ENCODE results near the gene ATP6V1F. TPM values are rescaled to one million over a fixed set of nuclear protein-coding genes. Genes with fewer than 3 reads are reported as not detected.

Gene ATP6V1F
- total RNA-seq, 1 donor from 2014 or later = 133 TPM

- H3K27ac Mint-ChIP-seq (ENCODE audit: unreplicated experiment) = no peak overlapping the region
- H3K36me3 Mint-ChIP-seq (ENCODE audit: unreplicated experiment) = peaks cover 10% of the 10 kb centered on the region
- H3K27me3 Mint-ChIP-seq (ENCODE audit: unreplicated experiment) = peaks cover 11% of the 10 kb centered on the region
- DNase-seq = no peak
- no peak overlapping the region for H3K4me3 Mint-ChIP-seq (ENCODE audit: unreplicated experiment)
- peaks cover 7% of the 10 kb centered on the region for H3K9me3 Mint-ChIP-seq (ENCODE audit: unreplicated experiment)
- peaks cover 9% of the 10 kb centered on the region for H3K4me1 Mint-ChIP-seq (ENCODE audit: low read depth, unreplicated experiment)
- no peak for TF ChIP-seq CTCF (IDR thresholded peaks at IDR 0.05; ENCODE audit: partially characterized antibody, unreplicated experiment)
These were observed 24.4 kb upstream of the ATP6V1F start for GRCh38 chr7:128838109-128838779.

- TF ChIP-seq CTCF (IDR thresholded peaks at IDR 0.05; ENCODE audit: partially characterized antibody, unreplicated experiment) = no peak
- DNase-seq = no peak
- Mint-ChIP-seq H3K4me3 (ENCODE audit: unreplicated experiment) (no peak overlapping the region), H3K4me1 (ENCODE audit: low read depth, unreplicated experiment) (peaks cover 7% of the 10 kb centered on the region), H3K9me3 (ENCODE audit: unreplicated experiment) (peaks cover 6% of the 10 kb centered on the region), H3K27me3 (ENCODE audit: unreplicated experiment) (peaks cover 7% of the 10 kb centered on the region), H3K36me3 (ENCODE audit: unreplicated experiment) (peaks cover 10% of the 10 kb centered on the region), H3K27ac (ENCODE audit: unreplicated experiment) (no peak overlapping the region)
These were observed 23.5 kb upstream of the ATP6V1F start for GRCh38 chr7:128838981-128839731.

GRCh38 chr7:128839751-128840177 is 22.9 kb upstream of the ATP6V1F start:
- no peak for DNase-seq
- Mint-ChIP-seq H3K4me1 (ENCODE audit: low read depth, unreplicated experiment) (peaks cover 2% of the 10 kb centered on the region), H3K36me3 (ENCODE audit: unreplicated experiment) (peaks cover 5% of the 10 kb centered on the region), H3K27me3 (ENCODE audit: unreplicated experiment) (peaks cover 4% of the 10 kb centered on the region), H3K9me3 (ENCODE audit: unreplicated experiment) (peaks cover 1% of the 10 kb centered on the region), H3K27ac (ENCODE audit: unreplicated experiment) (no peak overlapping the region), H3K4me3 (ENCODE audit: unreplicated experiment) (no peak overlapping the region)
- TF ChIP-seq CTCF (IDR thresholded peaks at IDR 0.05; ENCODE audit: partially characterized antibody, unreplicated experiment) = no peak

- no peak for TF ChIP-seq CTCF (IDR thresholded peaks at IDR 0.05; ENCODE audit: partially characterized antibody, unreplicated experiment)
- no peak for DNase-seq
- H3K4me1 Mint-ChIP-seq (ENCODE audit: low read depth, unreplicated experiment) = no peaks in the 10 kb centered on the region
- peaks cover 2% of the 10 kb centered on the region for H3K27me3 Mint-ChIP-seq (ENCODE audit: unreplicated experiment)
- no peak overlapping the region for H3K27ac Mint-ChIP-seq (ENCODE audit: unreplicated experiment)
- peaks cover 1% of the 10 kb centered on the region for H3K9me3 Mint-ChIP-seq (ENCODE audit: unreplicated experiment)
- H3K4me3 Mint-ChIP-seq (ENCODE audit: unreplicated experiment) = no peak overlapping the region
- peaks cover 4% of the 10 kb centered on the region for H3K36me3 Mint-ChIP-seq (ENCODE audit: unreplicated experiment)
These were observed 22.1 kb upstream of the ATP6V1F start for GRCh38 chr7:128840326-128841170.
